Glomerular visceral epithelial cell (primary cell): ENCODE results near the gene STAT6.

Source experiments
- DNase-seq: peaks from one replicate; pipeline ENCODE4 v3.0.0-alpha.2; 2016; ENCODE audit errors: extremely low spot score

Gene STAT6

GRCh38 chr12:57146961-57147944, 36.1 kb upstream of the STAT6 start, which contains the start of gene LRP1-AS:
LRP1-AS (minus strand) TSS chr12:57147619.
- DNase-seq: no peak

GRCh38 chr12:57146092-57146491, 34.9 kb upstream of the STAT6 start:
- no peak for DNase-seq

GRCh38 chr12:57145460-57146059, 34.4 kb upstream of the STAT6 start:
- DNase-seq: no peak

- DNase-seq: no peak
Measured at GRCh38 chr12:57143454-57143853, 32.3 kb upstream of the STAT6 start.

- no peak for DNase-seq
Measured at GRCh38 chr12:57142727-57143126, 31.6 kb upstream of the STAT6 start.

- no peak for DNase-seq
Measured at GRCh38 chr12:57142121-57142520, 31.0 kb upstream of the STAT6 start.

- no peak for DNase-seq
Measured at GRCh38 chr12:57141249-57141648, 30.1 kb upstream of the STAT6 start.

GRCh38 chr12:57139796-57140649, 28.9 kb upstream of the STAT6 start:
- no peak for DNase-seq

GRCh38 chr12:57138526-57139272, 27.5 kb upstream of the STAT6 start:
- DNase-seq: no peak

GRCh38 chr12:57135527-57136326, 24.6 kb upstream of the STAT6 start:
- DNase-seq: no peak

- no peak for DNase-seq
Measured at GRCh38 chr12:57134949-57135348, 23.8 kb upstream of the STAT6 start.

- no peak for DNase-seq
Measured at GRCh38 chr12:57133916-57134315, 22.8 kb upstream of the STAT6 start.

GRCh38 chr12:57133013-57133569, 21.9 kb upstream of the STAT6 start:
- no peak for DNase-seq

GRCh38 chr12:57131896-57132744, 21.0 kb upstream of the STAT6 start:
- DNase-seq: no peak

- no peak for DNase-seq
Measured at GRCh38 chr12:57130941-57131340, 19.8 kb upstream of the STAT6 start.

- no peak for DNase-seq
Measured at GRCh38 chr12:57129889-57130288, 18.7 kb upstream of the STAT6 start.

GRCh38 chr12:57129321-57129842, 18.2 kb upstream of the STAT6 start:
- no peak for DNase-seq

- DNase-seq: no peak
Measured at GRCh38 chr12:57128519-57129247, 17.5 kb upstream of the STAT6 start.
